NCI-H1105 treated with DMSO at 0.1 percent for 48 hours (cell line): ENCODE data around the gene METRN.

Experiments
- DNase-seq: peaks from one replicate; lab custom pipeline; 2025; lab: John Stamatoyannopoulos, UW

Gene METRN

GRCh38 chr16:724188-725040, 9.5 kb downstream of the METRN start:
- DNase-seq = no peak

- DNase-seq = no peak
Measured at GRCh38 chr16:725041-725376, 10.1 kb downstream of the METRN start.

- DNase-seq = no peak
Measured at GRCh38 chr16:725463-726187, 10.7 kb downstream of the METRN start.

GRCh38 chr16:726188-726437, 11.2 kb downstream of the METRN start:
- DNase-seq = no peak

GRCh38 chr16:726438-727290, 11.7 kb downstream of the METRN start, which contains the start of the genes CCDC78 and HAGHL:
CCDC78 (minus strand) TSS chr16:726443; CDS start chr16:726367, 76 bp downstream.
HAGHL (plus strand) TSS chr16:727106; CDS start chr16:727510, 404 bp downstream.
- no peak for DNase-seq

GRCh38 chr16:727291-727977, 12.5 kb downstream of the METRN start:
- no peak for DNase-seq

- peak; percentile 21 for DNase-seq
Measured at GRCh38 chr16:728131-728889, 13.4 kb downstream of the METRN start.

GRCh38 chr16:728890-729744, 14.2 kb downstream of the METRN start:
- no peak for DNase-seq

- no peak for DNase-seq
Measured at GRCh38 chr16:729768-730665, 15.1 kb downstream of the METRN start.

- no peak for DNase-seq
Measured at GRCh38 chr16:730666-731509, 16.0 kb downstream of the METRN start.

GRCh38 chr16:732332-732731, 17.4 kb downstream of the METRN start:
- no peak for DNase-seq

- no peak for DNase-seq
Measured at GRCh38 chr16:732936-733335, 18.0 kb downstream of the METRN start.

- no peak for DNase-seq
Measured at GRCh38 chr16:733382-734207, 18.7 kb downstream of the METRN start.

GRCh38 chr16:734208-734980, 19.5 kb downstream of the METRN start:
- DNase-seq = no peak

GRCh38 chr16:734981-735881, 20.3 kb downstream of the METRN start:
- no peak for DNase-seq
